GM10266 (cell line): ENCODE measurements around the gene VEGFC.

Experiments
- DNase-seq: peaks from one replicate; pipeline ENCODE4 v3.0.0; 2012; ENCODE audit errors: extremely low spot score
- TF ChIP-seq, protein P1 (sequence below): IDR thresholded peaks from 2 replicates; pipeline ENCODE4 v1.5.1; 2012; ENCODE audit warnings: mild to moderate bottlenecking, low read depth; ENCODE audit not compliant: control insufficient read depth, insufficient read depth; ENCODE audit errors: missing control alignments

The VEGFC gene

DNA sequence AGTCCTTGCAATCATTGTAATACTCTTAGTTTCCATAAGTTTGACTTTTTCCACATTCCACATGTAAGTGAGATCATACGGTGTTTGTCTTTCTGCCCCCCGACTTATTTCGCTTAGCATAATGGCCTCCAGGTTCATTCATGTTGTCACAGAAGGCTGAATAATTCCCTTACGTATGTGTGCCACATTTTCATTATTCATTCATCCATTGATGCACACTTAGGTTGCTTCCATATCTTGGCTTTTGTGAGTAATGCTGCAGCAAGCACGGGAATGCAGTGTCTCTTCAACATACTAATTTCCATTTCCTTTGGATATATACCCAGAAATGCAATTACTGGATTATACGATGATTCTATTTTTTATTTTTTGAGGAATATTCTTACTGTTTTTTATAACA is 22.0 kb upstream of the VEGFC start:
- TF ChIP-seq, protein P1, sequence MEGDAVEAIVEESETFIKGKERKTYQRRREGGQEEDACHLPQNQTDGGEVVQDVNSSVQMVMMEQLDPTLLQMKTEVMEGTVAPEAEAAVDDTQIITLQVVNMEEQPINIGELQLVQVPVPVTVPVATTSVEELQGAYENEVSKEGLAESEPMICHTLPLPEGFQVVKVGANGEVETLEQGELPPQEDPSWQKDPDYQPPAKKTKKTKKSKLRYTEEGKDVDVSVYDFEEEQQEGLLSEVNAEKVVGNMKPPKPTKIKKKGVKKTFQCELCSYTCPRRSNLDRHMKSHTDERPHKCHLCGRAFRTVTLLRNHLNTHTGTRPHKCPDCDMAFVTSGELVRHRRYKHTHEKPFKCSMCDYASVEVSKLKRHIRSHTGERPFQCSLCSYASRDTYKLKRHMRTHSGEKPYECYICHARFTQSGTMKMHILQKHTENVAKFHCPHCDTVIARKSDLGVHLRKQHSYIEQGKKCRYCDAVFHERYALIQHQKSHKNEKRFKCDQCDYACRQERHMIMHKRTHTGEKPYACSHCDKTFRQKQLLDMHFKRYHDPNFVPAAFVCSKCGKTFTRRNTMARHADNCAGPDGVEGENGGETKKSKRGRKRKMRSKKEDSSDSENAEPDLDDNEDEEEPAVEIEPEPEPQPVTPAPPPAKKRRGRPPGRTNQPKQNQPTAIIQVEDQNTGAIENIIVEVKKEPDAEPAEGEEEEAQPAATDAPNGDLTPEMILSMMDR, result no peak
- no peak for DNase-seq

GRCh38 chr4:176810481-176811249 is 17.9 kb upstream of the VEGFC start:
- TF ChIP-seq, protein P1, result no peak
- DNase-seq, result no peak

GRCh38 chr4:176806778-176807375 is 14.2 kb upstream of the VEGFC start:
- no peak for DNase-seq
- TF ChIP-seq, protein P1, result no peak

- TF ChIP-seq, protein P1, result no peak
- no peak for DNase-seq
Measured at GRCh38 chr4:176805155-176805554, 12.4 kb upstream of the VEGFC start.

DNA sequence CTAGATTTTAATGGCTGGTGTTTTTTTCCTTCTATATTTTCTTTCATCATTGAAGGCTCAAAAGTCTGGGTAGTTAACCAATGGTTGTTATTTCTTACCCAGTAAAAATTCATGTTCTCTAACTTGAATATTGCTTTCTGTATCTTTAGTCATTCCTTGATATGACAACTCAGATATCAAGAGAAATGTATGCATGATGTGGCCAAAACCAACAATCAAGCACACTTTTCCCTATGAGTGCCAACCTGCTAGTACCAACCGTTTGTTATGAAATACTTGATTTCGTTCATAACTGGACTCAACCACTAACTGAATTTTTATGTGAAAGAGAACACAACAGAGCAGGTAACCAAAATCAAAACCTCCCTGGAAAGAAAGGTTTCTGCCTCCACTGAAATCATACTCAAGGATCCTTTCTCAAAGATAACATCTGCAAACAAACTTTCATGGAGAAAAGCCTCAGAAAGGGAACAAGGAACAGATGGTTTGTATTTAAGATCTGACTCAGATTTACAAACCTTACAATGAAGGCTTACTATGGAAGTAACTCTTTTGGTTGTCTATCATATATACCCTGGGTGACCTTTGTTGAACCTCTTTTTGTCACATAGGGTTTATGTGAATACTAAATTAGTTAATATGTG is 8.3 kb upstream of the VEGFC start:
- no peak for DNase-seq
- TF ChIP-seq, protein P1, result no peak

GRCh38 chr4:176799653-176800052 is 6.9 kb upstream of the VEGFC start:
- TF ChIP-seq, protein P1, result no peak
- DNase-seq, result no peak

- TF ChIP-seq, protein P1, result no peak
- no peak for DNase-seq
Measured at GRCh38 chr4:176798540-176798939, 5.8 kb upstream of the VEGFC start.
